MG63 (cell line): ENCODE data around the gene USP10. TPM values are rescaled to one million over a fixed set of nuclear protein-coding genes. Genes with fewer than 3 reads are reported as not detected.

ENCODE experiments used
- DNase-seq: peaks from one replicate; pipeline ENCODE4 v3.0.0-alpha.2; 2020
- H3K27me3 ChIP-seq: fragments of 250-450 bp; sonication (Bioruptor Pico); 2 replicates; pipeline ENCODE4 v1.5.1; 2020; ENCODE audit warnings: mild to moderate bottlenecking, moderate library complexity
- H3K36me3 ChIP-seq: fragments of 250-450 bp; sonication (Bioruptor Pico); 2 replicates; pipeline ENCODE4 v1.5.1; 2020; ENCODE audit warnings: mild to moderate bottlenecking, moderate library complexity
- H3K4me3 ChIP-seq: fragments of 250-450 bp; sonication (Bioruptor Pico); 2 replicates; pipeline ENCODE4 v1.5.1; 2020; ENCODE audit warnings: mild to moderate bottlenecking, moderate library complexity
- H3K9me3 ChIP-seq: fragments of 250-450 bp; sonication (Bioruptor Pico); 2 replicates; pipeline ENCODE4 v1.5.1; 2020; ENCODE audit warnings: mild to moderate bottlenecking, moderate library complexity
- total RNA-seq: library from RNA; depleted of rRNA; stranded (reverse); fragments of >200 nt; shearing (Covaris generic); gene quantifications from 2 replicates; pipeline ENCODE4 v1.2.3, GENCODE V29; 2014; ENCODE audit warnings: low replicate concordance; rRNA removed

USP10 gene
- total RNA-seq, 1 experiment from 2014 or later = 33.5 TPM

DNA sequence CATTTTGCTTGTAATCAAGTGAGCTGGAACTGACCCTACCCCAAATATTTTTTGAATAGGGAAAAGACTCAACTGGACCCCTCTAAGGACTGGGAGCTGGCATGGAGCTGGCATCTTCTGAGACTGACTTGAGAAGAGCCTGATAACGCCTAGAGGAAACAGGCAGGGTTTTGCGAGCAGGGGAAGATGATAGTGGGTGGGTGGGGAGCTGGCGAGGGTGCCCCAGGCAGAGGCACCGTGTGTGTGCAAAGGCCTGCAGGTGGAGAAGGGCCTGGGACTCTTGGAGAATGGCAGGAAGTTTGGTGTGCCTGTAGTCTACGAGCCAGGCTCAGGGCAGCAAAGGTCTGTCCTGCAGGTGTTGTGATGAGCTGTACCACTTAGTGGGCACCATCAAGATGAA is 124.1 kb downstream of the USP10 start:
- no peaks in the 10 kb centered on the region for H3K9me3 ChIP-seq
- no peaks in the 10 kb centered on the region for H3K27me3 ChIP-seq
- DNase-seq = no peak
- no peaks in the 10 kb centered on the region for H3K36me3 ChIP-seq
- no peak overlapping the region for H3K4me3 ChIP-seq

GRCh38 chr16:84825896-84826557 is 126.2 kb downstream of the USP10 start:
- H3K36me3 ChIP-seq = no peaks in the 10 kb centered on the region
- peak; percentile 41 for DNase-seq
- H3K27me3 ChIP-seq = no peaks in the 10 kb centered on the region
- H3K4me3 ChIP-seq = no peak overlapping the region
- no peaks in the 10 kb centered on the region for H3K9me3 ChIP-seq

DNA sequence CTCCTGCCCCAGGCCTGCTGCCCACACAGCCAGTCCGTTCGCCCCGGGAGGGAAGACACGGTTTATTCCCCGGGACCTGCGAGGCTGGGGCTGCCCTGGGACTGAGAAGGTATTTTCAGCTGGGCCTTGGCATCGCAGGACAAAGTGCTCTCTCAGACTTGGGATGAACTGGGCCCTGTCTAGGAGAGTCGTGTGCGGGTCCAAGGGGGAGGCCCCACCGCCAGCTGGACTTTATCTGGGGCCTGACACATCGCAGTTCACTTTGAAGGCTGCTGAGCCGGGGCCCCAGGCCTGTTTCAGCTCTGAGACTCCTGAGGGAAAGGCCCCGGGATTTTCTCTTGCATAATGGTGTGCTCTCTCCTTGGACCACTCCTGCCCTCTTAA is 126.8 kb downstream of the USP10 start:
- no peaks in the 10 kb centered on the region for H3K27me3 ChIP-seq
- no peak overlapping the region for H3K4me3 ChIP-seq
- H3K36me3 ChIP-seq = no peaks in the 10 kb centered on the region
- H3K9me3 ChIP-seq = no peaks in the 10 kb centered on the region
- DNase-seq = no peak

DNA sequence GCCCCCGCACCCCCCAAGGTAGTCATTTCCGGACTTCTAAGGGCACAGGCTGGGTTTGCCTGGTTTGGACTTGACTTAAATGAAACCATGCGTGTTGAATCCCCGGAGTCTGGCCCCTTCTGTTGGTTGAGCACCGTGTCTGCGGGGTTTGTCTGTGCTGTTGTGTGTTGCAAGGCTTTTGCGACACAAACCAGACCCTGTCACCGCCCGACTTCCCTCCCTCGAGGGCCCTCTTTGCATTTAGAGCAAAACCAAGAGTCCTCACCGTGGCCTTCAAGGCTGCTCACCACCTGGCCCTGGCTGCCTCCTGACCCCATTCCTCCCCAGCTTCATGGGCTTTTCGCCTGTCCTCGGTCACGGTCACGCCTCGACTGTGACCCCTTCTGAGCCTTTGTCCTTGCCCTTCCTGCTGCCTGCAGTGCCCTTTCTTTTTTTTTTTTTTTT is 127.4 kb downstream of the USP10 start:
- H3K4me3 ChIP-seq = no peak overlapping the region
- H3K36me3 ChIP-seq = no peaks in the 10 kb centered on the region
- no peak for DNase-seq
- H3K27me3 ChIP-seq = no peaks in the 10 kb centered on the region
- H3K9me3 ChIP-seq = no peaks in the 10 kb centered on the region

GRCh38 chr16:84827897-84828296 is 128.1 kb downstream of the USP10 start:
- Histone ChIP-seq H3K4me3 (no peak overlapping the region), H3K36me3 (no peaks in the 10 kb centered on the region), H3K9me3 (no peaks in the 10 kb centered on the region), H3K27me3 (no peaks in the 10 kb centered on the region)
- DNase-seq = no peak

GRCh38 chr16:84828322-84828721 is 128.5 kb downstream of the USP10 start:
- Histone ChIP-seq H3K9me3 (no peaks in the 10 kb centered on the region), H3K4me3 (no peak overlapping the region), H3K36me3 (no peaks in the 10 kb centered on the region), H3K27me3 (no peaks in the 10 kb centered on the region)
- no peak for DNase-seq

Other genes starting within 250 kb of the USP10 start
- 12.3 and 15.0 TPM in 2 replicates for gene MEAK7, start 195.3 kb upstream of the USP10 start, total RNA-seq
- 172 and 175 TPM in 2 replicates for gene COTL1, start 81.9 kb upstream of the USP10 start, total RNA-seq
- gene KLHL36, start 51.5 kb upstream of the USP10 start, total RNA-seq = 18.4 and 20.5 TPM in 2 replicates
- 1.6 TPM in 1 of 2 replicates, not detected in the other for gene CRISPLD2, start 120.0 kb downstream of the USP10 start, total RNA-seq